ENCODE data around the gene PPARD. TPM values are rescaled to one million over a fixed set of nuclear protein-coding genes. Genes with fewer than 3 reads are reported as not detected.

The PPARD gene
- total and polyA plus RNA-seq, 2 of the 13 experiments (the other 11 are each of a cell fraction or from before 2014, with no cell fraction given) = 6.1 to 13.3 TPM

- TF ChIP-seq TFE3 (CRISPR knock-in tag; IDR thresholded peaks at IDR 0.05) = peak; percentile 47; the same call in 1 of the 2 replicates
- TF ChIP-seq DBP (CRISPR knock-in tag; IDR thresholded peaks at IDR 0.05; ENCODE audit: not compliant biosample characterization) = peak; percentile 43
- TF ChIP-seq HOXD1 (CRISPR knock-in tag; IDR thresholded peaks at IDR 0.05) = no peak
- peak; percentile 71; the same call in 1 of the 2 replicates for TF ChIP-seq KLF15 (CRISPR knock-in tag; IDR thresholded peaks at IDR 0.05; ENCODE audit: borderline replicate concordance)
- TF ChIP-seq ZSCAN5A (CRISPR knock-in tag; IDR thresholded peaks at IDR 0.05; ENCODE audit: borderline replicate concordance) = 0 out of 2 replicates have a peak, but pooled peaks have one; percentile 34
- no peak for TF ChIP-seq ZNF761 (CRISPR knock-in tag; conservative IDR thresholded peaks at IDR 0.05)
- TF ChIP-seq ZNF503 (CRISPR knock-in tag; IDR thresholded peaks at IDR 0.05) = no peak
- 0 out of 2 replicates have a peak, but pooled peaks have one; percentile 45 for TF ChIP-seq CSRNP1 (CRISPR knock-in tag; IDR thresholded peaks at IDR 0.05)
- TF ChIP-seq SP1 (IDR thresholded peaks at IDR 0.05) = no peak
- TF ChIP-seq SP1 (CRISPR knock-in tag; IDR thresholded peaks at IDR 0.05) = 0 out of 2 replicates have a peak, but pooled peaks have one; percentile 13
- TF ChIP-seq ZFP62 (CRISPR knock-in tag; IDR thresholded peaks at IDR 0.05) = no peak
- TF ChIP-seq FOSL2 (CRISPR knock-in tag; IDR thresholded peaks at IDR 0.05) = no peak
- no peak for TF ChIP-seq CAMTA2 (CRISPR knock-in tag; IDR thresholded peaks at IDR 0.05; ENCODE audit: borderline replicate concordance)
- TF ChIP-seq FIP1L1 (IDR thresholded peaks at IDR 0.05; ENCODE audit: borderline replicate concordance, insufficient read depth, low read depth, low read length) = 0 out of 2 replicates have a peak, but pooled peaks have one; percentile 26
- no peak for TF ChIP-seq TCF7L2 (IDR thresholded peaks at IDR 0.05; ENCODE audit: low read depth, low read length)
- TF ChIP-seq USF2 (IDR thresholded peaks at IDR 0.05; ENCODE audit: low read depth, low read length) = peak; percentile 44
- TF ChIP-seq USF2 (CRISPR knock-in tag; IDR thresholded peaks at IDR 0.05; ENCODE audit: borderline replicate concordance) = peak; percentile 40; the same call in 1 of the 2 replicates
Measured at GRCh38 chr6:35469751-35470662, 127.6 kb downstream of the PPARD start (continued).

Measured in HepG2 (cell line).